Measurements from ENCODE around the gene CACNA1I. TPM values are rescaled to one million over a fixed set of nuclear protein-coding genes. Genes with fewer than 3 reads are reported as not detected.

The CACNA1I gene
- total and polyA plus RNA-seq, 2 experiments from 2014 or later: 0.42 to 2.4 TPM

GRCh38 chr22:39643311-39644083, 72.9 kb downstream of the CACNA1I start (continued):
- TF ChIP-seq ZNF462 (CRISPR knock-in tag; IDR thresholded peaks at IDR 0.05) (no peak), EZH2phosphoT487 (IDR thresholded peaks at IDR 0.05; ENCODE audit: unreplicated experiment) (no peak), POLR2AphosphoS5 (IDR thresholded peaks at IDR 0.05; ENCODE audit: low read depth) (no peak), ZNF114 (CRISPR knock-in tag; IDR thresholded peaks at IDR 0.05) (no peak), ZNF331 (CRISPR knock-in tag; IDR thresholded peaks at IDR 0.05; ENCODE audit: low read depth) (no peak), NANOG (IDR thresholded peaks at IDR 0.05; ENCODE audit: borderline replicate concordance) (no peak), CTCF (conservative IDR thresholded peaks at IDR 0.05; ENCODE audit: low read depth in 2 of 2) (no peak), CREB1 (CRISPR knock-in tag; IDR thresholded peaks at IDR 0.05; ENCODE audit: low read depth) (no peak)

Data from GM23338 (cell line).